Uterus (tissue), 4 donors: ENCODE results near the gene RAD51B. TPM values are rescaled to one million over a fixed set of nuclear protein-coding genes. Genes with fewer than 3 reads are reported as not detected.

Source experiments
- DNase-seq, 2 donors: peaks; one replicate each; pipeline ENCODE4 v3.0.0-alpha.2; 2019 to 2020
- H3K27ac ChIP-seq, 2 donors: fragments of 200-600 bp; sonication (generic); 1 replicate in 1 of 2; 2 replicates in 1 of 2; pipeline ENCODE4 v1.5.1; 2016 to 2018
- H3K27me3 ChIP-seq, 2 donors: fragments of 200-600 bp; sonication (generic); one replicate each; pipeline ENCODE4 v1.5.1; 2018 to 2019; ENCODE audit warnings: control low read depth in 1 of 2
- H3K36me3 ChIP-seq, 2 donors: fragments of 200-600 bp; sonication (generic); one replicate each; pipeline ENCODE4 v1.5.1; 2019; ENCODE audit warnings: control low read depth in 1 of 2
- H3K4me1 ChIP-seq, 2 donors: fragments of 200-600 bp; sonication (generic); one replicate each; pipeline ENCODE4 v1.5.1; 2018 to 2019; ENCODE audit warnings: control low read depth in 1 of 2
- H3K4me3 ChIP-seq, 2 donors: fragments of 200-600 bp; sonication (generic); 1 replicate in 1 of 2; 2 replicates in 1 of 2; pipeline ENCODE4 v1.5.1; 2018 to 2019; ENCODE audit warnings: mild to moderate bottlenecking in 1 of 2
- H3K9me3 ChIP-seq, 2 donors: fragments of 200-600 bp; sonication (generic); one replicate each; pipeline ENCODE4 v1.5.1; 2019; ENCODE audit warnings: control low read depth in 1 of 2
- POLR2A ChIP-seq, 2 donors: fragments of 450-650 bp; IDR thresholded peaks; one replicate each; pipeline ENCODE4 v1.6.1; 2016; ENCODE audit warnings: antibody characterized with exemption in 2 of 2, mild to moderate bottlenecking in 1 of 2, moderate library complexity in 1 of 2
- intact Hi-C: fragments of 100-400 bp; cut with DNase I; formaldehyde crosslinking; loops from one replicate; pipeline ENCODE4 v1.15.1; 2023; ENCODE audit warnings: low total_unique reads
- total RNA-seq, 4 donors: library from RNA; depleted of rRNA in 3 of 4; stranded (reverse); fragments of >200 nt in 3 of 4; gene quantifications; one replicate each; pipeline versions ENCODE4 v1.1.0 to v1.2.4, GENCODE V29; 2014 to 2023
- TF ChIP-seq, protein P1 (sequence below), 4 experiments: fragments of 200-600 bp in 2 of 4; fragments of 450-650 bp in 2 of 4; sonication (generic) in 2 of 4; IDR thresholded peaks; one replicate each; pipeline ENCODE4 v1.5.1; 2016 to 2019; ENCODE audit warnings: antibody characterized with exemption in 4 of 4, mild to moderate bottlenecking in 2 of 4, moderate library complexity in 1 of 4
- donor health status: DM: yes; HTN: yes; CAD: no.

RAD51B gene
- total RNA-seq, 4 donors from 2014 or later = 29.5 to 100.0 (median 70.3) TPM

DNA sequence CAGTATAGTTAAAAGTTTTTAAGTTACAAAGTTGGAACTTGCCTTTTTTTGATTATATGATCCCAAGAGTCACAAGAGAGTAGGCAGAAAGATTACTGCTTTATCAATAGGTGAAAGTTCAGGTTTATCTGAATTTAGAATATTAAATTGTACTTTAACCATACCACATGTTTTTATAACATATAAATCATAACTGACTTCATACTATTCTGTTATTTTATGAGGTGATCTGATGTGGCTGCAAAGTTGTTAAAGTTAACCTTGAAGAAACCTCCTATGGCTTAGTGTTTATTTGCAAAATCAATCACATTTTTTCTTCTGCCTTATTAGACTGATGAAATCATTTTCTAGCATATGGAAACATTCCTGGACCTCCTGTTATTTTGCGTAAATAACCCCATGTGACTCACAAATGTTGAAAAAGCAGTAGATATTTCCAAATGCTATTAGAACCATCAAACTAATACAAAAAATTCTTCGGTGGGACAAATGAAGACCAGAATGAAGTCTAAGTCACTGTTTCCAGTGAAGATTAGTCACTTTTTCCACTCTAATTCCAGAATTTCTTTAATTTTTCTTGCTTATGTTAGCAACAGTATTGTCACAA, 132.1 kb downstream of the RAD51B start:
- TF ChIP-seq, protein P1, sequence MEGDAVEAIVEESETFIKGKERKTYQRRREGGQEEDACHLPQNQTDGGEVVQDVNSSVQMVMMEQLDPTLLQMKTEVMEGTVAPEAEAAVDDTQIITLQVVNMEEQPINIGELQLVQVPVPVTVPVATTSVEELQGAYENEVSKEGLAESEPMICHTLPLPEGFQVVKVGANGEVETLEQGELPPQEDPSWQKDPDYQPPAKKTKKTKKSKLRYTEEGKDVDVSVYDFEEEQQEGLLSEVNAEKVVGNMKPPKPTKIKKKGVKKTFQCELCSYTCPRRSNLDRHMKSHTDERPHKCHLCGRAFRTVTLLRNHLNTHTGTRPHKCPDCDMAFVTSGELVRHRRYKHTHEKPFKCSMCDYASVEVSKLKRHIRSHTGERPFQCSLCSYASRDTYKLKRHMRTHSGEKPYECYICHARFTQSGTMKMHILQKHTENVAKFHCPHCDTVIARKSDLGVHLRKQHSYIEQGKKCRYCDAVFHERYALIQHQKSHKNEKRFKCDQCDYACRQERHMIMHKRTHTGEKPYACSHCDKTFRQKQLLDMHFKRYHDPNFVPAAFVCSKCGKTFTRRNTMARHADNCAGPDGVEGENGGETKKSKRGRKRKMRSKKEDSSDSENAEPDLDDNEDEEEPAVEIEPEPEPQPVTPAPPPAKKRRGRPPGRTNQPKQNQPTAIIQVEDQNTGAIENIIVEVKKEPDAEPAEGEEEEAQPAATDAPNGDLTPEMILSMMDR (IDR thresholded peaks at IDR 0.05) = no peak
- TF ChIP-seq POLR2A (IDR thresholded peaks at IDR 0.05) = no peak
- Histone ChIP-seq H3K27ac (peak overlapping the region; percentile 29 to 56), H3K36me3 (no peaks in the 10 kb centered on the region), H3K4me3 (no peak overlapping the region), H3K4me1 (peaks cover 0 to 10% of the 10 kb centered on the region in 2 donors), H3K27me3 (no peaks in the 10 kb centered on the region), H3K9me3 (peaks cover 0 to 5% of the 10 kb centered on the region in 2 donors)
- intact Hi-C loops = no loop called here
- DNase-seq = no peak

DNA sequence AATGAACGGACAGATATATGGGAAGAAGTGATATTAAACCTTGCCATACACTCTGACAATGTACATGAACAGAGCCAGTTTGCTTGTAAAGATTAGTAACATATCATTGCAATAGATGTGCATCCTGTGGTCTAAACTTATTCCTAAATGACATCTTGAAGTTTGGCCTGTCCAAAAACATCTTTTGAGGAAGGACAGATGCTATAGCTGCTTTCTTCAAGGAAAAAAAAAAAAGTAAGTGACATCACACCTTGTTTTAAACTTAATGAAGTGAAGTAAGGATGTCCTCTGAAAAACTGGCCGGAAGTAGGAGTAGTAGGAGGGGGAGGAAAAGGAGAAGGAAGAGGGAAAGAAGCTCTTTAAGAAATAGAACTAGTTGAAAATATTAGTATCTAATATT, 132.8 kb downstream of the RAD51B start:
- intact Hi-C loops = no loop called here
- H3K9me3 ChIP-seq = peaks cover 0 to 5% of the 10 kb centered on the region in 2 donors
- no peaks in the 10 kb centered on the region for H3K27me3 ChIP-seq
- no peak for DNase-seq
- H3K36me3 ChIP-seq = no peaks in the 10 kb centered on the region
- H3K27ac ChIP-seq = peak overlapping the region; percentile 29 to 56
- H3K4me1 ChIP-seq = peaks cover 0 to 10% of the 10 kb centered on the region in 2 donors
- TF ChIP-seq, protein P1 (IDR thresholded peaks at IDR 0.05) = no peak
- TF ChIP-seq POLR2A (IDR thresholded peaks at IDR 0.05) = no peak
- no peak overlapping the region for H3K4me3 ChIP-seq

DNA sequence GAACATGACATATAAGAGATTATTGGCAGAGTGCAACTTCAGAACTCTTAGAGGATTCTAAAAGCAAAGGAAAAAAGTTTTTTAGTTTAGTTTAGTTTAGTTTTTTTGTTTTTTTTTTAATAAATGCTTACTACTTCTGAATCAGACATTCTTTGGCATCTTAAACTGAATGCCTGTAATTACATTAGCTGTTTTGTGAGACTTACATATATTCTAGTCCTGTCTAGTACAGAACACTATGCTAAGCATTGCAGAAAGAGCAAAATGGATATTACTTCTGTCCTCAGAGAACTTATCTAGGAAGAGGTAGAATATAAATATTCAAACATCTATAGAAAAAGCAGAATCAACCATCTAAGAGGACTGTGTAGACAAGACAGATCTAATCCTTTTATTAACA, 133.2 kb downstream of the RAD51B start:
- Histone ChIP-seq H3K27me3 (no peaks in the 10 kb centered on the region), H3K4me3 (no peak overlapping the region), H3K27ac (peak overlapping the region; percentile 29 to 56), H3K9me3 (peaks cover 0 to 5% of the 10 kb centered on the region in 2 donors), H3K4me1 (peaks cover 0 to 10% of the 10 kb centered on the region in 2 donors), H3K36me3 (no peaks in the 10 kb centered on the region)
- TF ChIP-seq POLR2A (IDR thresholded peaks at IDR 0.05) = no peak
- TF ChIP-seq, protein P1 (IDR thresholded peaks at IDR 0.05) = no peak
- intact Hi-C loops = no loop called here
- no peak for DNase-seq

DNA sequence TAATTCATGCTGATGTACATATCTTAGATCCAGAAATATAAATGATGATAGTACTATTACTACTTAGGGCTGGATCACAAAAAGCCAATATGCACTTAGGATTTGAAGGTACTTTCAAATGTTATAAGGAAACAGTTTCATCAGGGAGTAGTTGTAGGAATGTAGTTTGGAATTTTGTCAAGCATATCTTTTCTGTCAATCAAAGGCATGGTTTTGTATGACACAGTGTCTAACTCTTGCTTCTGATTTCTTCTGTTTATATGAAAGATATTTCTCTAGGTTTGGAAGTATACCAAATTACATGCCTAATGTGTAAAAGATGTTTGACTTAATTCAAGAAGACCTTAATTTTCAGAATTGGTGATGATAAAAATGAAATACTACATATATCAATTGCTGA, 135.7 kb downstream of the RAD51B start:
- no peaks in the 10 kb centered on the region for H3K27me3 ChIP-seq
- no peaks in the 10 kb centered on the region for H3K9me3 ChIP-seq
- peak overlapping the region in 1 of 2 donors; percentile 0 for H3K27ac ChIP-seq
- no peak overlapping the region for H3K4me3 ChIP-seq
- intact Hi-C loops = no loop called here
- TF ChIP-seq POLR2A (IDR thresholded peaks at IDR 0.05) = no peak
- TF ChIP-seq, protein P1 (IDR thresholded peaks at IDR 0.05) = no peak
- H3K36me3 ChIP-seq = no peaks in the 10 kb centered on the region
- H3K4me1 ChIP-seq = peaks cover 0 to 10% of the 10 kb centered on the region in 2 donors
- DNase-seq = no peak

DNA sequence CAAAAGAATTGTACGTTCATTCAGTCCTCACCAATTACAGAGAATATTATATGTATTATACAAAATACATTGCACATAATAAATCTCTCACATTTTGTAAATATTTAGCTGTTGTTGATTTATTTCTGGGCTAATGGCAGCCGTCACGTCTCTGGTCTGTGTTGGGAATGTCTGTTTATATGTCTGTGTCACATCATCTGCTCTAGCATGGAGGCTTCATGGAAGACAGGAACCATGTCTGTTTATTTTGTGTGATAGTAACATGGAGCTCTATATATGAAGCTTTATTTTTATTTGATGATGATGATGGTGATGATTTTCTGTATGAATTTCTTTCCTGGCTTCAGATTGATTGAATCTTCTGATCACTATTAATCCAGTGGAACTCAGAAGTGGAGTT, 138.4 kb downstream of the RAD51B start:
- intact Hi-C loops = no loop called here
- no peaks in the 10 kb centered on the region for H3K36me3 ChIP-seq
- H3K4me1 ChIP-seq = no peaks in the 10 kb centered on the region
- H3K27ac ChIP-seq = peak overlapping the region in 1 of 2 donors; percentile 19
- H3K9me3 ChIP-seq = no peaks in the 10 kb centered on the region
- H3K4me3 ChIP-seq = no peak overlapping the region
- no peak for DNase-seq
- H3K27me3 ChIP-seq = no peaks in the 10 kb centered on the region
- no peak for TF ChIP-seq POLR2A (IDR thresholded peaks at IDR 0.05)
- TF ChIP-seq, protein P1 (IDR thresholded peaks at IDR 0.05) = no peak
